GM18909 (cell line): ENCODE data around the gene NPBWR2.
"Not testable (repeated sequence)": the region's sequence is repeated elsewhere in the genome, so short reads cannot be mapped to it uniquely, and the experiment has no call there.

Experiments used
- ATAC-seq: cut with Tn5 transposase; IDR thresholded peaks from one replicate; pipeline ENCODE4 v1.9.1; 2021; ENCODE audit warnings: mild to moderate bottlenecking; ENCODE audit not compliant: unreplicated experiment, poor library complexity

NPBWR2 gene

DNA sequence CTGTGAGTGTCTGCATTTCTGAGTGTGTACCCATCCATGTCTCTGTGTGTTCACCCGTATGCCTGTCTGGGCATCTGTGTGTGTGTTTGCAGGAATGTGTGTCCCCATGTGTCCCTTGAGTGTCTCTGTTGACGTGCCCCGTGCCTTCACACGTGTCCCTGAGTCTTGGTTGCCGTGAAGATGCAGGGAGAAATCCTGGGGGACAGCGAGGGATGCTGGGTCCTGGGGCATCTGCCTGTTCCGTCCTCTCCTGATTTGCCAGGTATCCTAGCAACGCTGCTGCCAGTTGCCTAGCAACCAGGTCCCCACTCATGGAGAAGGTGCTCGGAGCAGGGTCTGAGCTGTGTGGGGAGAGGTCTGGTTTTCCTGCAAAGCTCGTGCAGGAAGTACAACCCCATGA lies 17.2 kb downstream of the NPBWR2 start:
- ATAC-seq: no peak

DNA sequence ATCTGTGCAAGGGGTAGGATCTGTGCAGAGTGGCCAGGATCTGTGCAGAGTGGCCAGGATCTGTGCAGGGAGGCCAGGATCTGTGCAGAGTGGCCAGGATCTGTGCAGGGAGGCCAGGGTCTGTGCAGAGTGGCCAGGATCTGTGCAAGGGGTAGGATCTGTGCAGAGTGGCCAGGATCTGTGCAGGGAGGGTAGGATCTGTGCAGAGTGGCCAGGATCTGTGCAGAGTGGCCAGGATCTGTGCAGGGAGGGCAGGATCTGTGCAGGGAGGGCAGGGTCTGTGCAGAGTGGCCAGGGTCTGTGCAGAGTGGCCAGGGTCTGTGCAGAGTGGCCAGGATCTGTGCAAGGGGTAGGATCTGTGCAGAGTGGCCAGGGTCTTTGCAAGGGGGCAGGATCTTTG lies 18.8 kb downstream of the NPBWR2 start:
- ATAC-seq: not testable (repeated sequence)

DNA sequence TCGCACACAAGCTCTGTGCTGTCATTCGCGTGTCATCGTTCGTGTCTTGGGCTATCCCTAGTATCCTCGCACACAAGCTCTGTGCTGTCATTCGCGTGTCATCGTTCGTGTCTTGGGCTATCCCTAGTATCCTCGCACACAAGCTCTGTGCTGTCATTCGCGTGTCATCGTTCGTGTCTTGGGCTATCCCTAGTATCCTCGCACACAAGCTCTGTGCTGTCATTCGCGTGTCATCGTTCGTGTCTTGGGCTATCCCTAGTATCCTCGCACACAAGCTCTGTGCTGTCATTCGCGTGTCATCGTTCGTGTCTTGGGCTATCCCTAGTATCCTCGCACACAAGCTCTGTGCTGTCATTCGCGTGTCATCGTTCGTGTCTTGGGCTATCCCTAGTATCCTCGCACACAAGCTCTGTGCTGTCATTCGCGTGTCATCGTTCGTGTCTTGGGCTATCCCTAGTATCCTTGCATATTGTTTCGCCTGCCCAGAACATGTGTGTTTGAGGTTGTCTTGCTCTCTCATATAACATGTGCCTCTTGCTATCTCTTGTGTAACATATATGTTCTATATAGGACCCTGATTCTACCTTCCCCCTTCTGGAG lies 20.0 kb downstream of the NPBWR2 start:
- ATAC-seq: not testable (repeated sequence)

DNA sequence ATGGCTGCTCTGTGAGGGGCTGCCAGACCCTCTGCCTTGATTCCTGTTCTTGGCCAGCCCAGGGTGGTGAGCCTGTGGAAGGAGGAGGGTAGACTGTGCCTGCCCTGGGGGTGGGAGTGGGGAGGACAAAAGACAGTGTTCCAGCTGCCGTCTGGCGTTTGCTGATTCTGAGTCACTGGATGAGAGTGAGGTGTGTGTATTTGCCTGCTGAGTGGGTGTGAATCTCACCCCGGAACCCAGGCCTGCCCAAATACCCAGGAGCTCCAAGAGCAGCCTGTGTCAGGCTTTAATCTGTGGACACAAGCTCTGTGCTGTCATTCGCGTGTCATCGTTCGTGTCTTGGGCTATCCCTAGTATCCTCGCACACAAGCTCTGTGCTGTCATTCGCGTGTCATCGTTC lies 20.6 kb downstream of the NPBWR2 start:
- ATAC-seq: no peak

DNA sequence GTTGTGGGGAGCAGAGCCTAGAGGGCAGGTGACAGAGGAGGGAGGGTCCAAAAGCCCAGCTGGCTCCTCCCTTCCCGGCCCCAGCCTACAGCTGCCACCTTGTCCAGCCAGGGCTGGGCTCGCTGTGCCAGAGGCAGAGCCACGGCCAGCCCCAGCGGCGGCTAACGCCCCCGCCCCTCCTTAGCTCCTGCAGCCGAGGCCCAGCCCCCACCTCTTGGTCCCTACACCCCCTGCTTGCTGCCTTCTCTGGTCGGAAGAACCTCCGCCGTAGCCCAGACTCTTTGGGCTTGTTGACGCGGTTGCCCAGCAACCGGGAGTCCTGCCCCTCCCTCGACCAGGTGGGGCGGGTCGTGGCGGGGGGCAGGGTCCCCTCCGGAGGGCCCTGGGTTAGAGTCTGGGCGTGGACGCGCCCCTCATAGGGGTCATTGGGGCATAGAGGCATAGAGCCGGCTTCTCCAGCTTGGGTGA lies 22.6 kb downstream of the NPBWR2 start:
- no peak for ATAC-seq

DNA sequence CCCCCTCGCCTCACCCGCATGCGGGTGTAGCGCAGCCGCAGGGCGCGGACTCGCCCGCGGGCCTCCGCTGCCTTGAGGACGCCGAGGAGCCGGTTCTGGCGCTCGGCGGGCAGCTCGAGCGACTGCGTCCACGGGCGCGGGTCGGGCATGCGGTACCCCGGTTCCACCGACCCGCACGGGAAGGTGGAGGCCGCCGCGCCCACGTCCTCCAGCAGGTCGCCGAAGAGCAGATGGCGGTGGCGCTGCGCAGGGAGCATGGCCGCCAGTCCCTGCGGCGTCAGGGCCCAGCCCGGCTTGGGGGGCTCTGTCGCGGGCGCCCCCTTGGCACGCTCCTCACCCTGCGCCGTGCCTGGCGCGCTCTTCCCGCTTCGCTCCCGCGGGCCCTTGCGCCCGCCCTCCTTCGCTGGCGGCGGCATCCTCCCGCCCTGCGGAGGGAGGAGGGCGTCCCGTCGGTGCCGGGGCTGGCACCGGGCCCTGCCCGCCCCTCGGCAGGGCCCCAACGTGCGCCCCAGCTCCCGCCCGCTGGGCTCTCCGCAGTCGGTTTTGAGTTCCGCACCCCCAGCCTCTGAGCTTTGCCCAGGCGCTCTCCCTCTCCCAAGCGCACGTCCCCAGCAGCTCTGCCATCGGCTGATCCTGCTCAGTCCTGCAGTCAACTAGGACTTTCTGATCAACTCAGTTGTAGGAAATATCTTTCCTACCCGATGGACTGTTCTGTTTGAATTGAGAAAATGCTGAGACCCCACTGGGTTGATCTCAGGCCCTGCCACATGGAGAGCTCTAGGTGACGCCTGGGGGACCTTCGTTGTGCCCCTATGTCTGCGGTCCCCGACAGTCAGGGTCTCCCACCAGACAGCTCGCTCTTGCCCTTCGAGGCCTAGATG lies 23.3 kb downstream of the NPBWR2 start, which contains the start of gene LKAAEAR1:
LKAAEAR1 (minus strand) TSS at position 595 of the 881 bp plus-strand sequence; CDS start at position 416, 179 bp downstream.
- ATAC-seq: no peak

DNA sequence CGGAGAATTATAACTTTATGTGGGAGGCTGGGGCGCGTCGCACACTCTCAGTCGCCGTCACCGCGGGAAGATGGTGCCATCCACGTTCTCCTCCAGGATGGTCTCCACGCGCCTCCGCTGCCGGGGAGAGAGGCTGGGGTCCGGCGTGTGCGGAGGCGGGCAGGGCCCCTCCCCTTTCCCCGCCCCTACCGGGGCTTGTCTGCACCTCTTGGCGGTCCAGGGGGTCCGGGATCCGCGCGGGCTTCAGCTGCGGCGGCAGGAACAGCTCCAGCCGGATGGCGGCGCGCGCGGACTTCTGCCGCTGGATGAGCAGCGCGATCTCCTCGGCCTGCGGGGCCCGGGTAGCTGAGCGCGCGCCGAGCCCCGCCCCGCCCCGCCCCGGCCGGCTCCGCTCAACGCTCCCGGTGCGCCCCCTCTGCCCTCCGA lies 24.0 kb downstream of the NPBWR2 start:
- ATAC-seq: peak; percentile 30

DNA sequence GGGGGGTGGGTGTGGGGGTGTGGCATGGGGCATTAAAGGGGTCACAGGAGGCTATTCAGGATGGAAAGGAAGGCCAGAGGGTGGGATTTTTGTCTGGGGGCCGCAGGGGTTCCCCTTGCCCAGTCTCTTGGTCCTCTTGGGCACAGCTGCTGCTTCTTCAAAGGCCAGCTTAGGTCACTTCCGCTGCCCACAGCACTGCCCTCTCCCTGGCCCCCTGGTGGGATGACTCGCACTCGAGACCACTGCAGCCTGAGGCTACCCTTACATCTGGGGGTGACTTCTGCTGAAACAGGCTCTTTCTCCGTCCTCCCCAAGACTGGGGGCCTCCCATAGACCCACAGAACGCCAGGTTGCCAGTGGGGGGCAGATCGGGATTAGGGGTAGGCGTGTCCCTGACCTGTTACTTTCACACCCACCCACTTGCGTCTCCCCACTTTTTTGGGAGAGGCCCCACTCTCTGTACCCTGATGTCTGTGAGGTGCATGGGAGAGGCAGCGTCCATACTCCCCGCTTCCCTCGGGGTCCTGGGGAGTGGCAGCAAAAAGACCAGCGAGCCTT lies 24.5 kb downstream of the NPBWR2 start:
- ATAC-seq: no peak

DNA sequence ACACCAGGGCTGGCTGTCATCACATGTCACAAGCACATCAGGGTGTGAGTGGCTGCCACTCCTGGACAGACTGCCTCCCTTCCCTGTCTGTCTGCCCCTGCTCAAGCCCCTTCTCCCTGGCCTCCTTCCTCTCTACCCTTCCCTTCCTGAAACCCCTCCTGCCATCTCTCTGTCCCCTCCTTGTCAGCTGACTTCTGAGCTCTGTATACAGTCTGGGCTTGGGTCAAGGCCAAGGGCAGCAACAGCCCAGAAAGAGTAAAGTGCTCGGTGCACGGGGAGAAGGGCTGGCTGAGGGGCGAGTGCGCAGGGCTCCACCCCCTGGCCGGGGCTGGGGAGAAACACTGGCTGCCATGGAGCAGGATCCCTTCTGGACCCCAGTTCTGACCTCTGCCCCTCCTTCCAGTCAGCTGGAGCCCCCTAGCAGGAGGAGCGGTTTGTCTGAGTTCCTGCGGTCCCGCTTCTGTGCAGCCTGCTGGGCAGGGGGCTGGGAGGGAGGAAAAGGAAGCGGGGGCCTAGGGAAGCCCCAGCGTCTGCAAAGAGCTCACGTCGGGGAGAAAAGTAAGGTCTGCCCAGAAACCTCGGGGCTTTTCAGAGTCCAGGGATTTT lies 25.1 kb downstream of the NPBWR2 start:
- no peak for ATAC-seq

DNA sequence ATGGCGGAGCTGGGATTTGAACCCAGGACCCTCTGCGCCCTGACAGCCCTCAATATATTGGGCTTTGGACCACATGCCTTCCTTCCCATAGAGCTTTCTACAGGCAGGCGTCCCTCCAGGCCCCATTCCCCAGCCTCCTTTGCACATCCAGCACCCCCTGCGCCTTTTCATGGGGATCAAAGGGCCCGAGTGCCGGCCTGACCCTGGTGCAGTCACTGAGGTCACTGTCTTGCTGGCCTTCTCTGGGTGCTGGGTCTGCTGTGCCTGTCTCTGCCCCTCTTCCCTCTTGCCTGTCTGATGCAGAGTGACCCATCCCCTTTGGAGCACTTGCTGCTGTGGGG lies 25.8 kb downstream of the NPBWR2 start:
- ATAC-seq: no peak

DNA sequence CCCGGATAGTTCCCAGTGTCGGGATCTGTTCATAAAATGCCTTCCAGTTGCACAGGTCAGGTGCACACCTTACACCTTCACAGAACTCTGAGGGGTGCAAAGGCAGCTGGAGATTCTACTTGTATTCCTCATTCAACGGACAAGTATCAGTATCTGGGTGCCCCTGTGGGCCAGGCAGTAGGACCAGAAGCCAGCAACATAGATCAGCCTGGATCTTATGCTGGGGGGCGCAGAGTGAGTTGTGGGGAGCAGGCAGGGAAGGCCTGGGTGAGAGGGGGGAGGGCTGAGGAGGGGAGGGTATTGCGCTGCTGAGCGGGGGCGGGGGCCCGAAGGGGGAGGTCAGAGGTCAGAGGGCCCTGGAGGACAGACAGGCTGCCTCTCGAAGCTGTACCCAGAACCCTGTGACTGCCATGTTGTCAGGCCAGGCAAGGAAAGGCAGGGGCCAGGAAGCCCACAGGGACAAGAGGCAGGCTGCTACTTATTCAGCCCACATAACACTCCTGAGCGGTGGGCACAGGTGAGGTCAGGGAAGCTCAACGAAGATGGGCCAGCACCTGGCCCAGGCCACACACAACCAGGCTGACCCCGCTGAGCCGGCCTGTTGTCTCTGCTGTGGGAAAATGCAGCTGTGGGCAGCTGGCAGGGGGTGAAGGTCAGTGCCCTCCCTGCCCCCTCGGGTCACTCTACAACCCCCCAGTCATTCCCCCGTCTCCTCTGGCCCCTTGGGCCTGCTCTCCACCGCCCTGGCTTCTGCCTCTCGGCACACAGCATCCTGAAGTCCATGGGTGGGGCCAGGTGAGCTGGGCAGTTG lies 26.3 kb downstream of the NPBWR2 start:
- no peak for ATAC-seq

DNA sequence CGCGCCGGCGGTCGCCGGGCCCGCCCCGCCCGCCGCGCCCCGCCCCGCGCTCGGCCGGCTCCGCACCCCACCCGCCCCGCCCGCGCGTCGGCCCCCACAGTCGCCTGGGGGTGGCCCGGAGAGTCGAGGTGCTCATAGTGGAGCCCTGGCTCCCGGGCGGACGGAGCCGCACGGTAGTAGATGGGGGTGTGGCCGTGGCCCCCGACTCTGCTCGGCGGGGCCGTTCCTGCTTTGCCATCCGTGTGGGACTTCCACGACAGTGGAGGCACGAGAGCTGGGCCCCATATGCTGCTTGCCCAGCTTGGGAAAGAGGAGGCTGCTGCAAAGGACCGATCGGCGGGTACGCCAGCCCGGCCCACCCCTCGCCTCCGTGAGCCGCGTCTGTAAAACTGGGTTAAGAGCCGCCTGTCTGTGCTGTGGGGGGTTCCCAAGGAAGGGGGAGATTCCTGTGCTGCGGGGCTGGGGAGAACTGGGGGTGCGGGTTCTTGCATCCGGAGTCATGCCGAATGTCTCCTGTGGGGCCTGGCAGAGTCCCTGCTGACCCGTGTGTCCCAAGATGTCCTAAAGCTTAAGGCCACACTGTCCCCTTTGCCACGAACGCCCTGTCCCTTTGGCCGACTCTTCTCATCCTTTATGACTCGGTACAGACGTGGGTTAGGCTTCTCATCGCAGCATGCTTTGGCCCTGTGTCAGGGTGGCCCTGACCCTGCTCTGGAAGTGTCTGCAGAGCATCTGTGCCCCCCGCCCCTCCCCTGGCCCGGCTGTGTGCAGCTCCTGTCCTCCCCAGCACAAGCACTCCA lies 27.2 kb downstream of the NPBWR2 start, which contains the start of gene OPRL1:
OPRL1 (plus strand) TSS at position 70 of the 800 bp plus-strand sequence. CDS start 12,639 bp downstream, outside the sequence.
- no peak for ATAC-seq

DNA sequence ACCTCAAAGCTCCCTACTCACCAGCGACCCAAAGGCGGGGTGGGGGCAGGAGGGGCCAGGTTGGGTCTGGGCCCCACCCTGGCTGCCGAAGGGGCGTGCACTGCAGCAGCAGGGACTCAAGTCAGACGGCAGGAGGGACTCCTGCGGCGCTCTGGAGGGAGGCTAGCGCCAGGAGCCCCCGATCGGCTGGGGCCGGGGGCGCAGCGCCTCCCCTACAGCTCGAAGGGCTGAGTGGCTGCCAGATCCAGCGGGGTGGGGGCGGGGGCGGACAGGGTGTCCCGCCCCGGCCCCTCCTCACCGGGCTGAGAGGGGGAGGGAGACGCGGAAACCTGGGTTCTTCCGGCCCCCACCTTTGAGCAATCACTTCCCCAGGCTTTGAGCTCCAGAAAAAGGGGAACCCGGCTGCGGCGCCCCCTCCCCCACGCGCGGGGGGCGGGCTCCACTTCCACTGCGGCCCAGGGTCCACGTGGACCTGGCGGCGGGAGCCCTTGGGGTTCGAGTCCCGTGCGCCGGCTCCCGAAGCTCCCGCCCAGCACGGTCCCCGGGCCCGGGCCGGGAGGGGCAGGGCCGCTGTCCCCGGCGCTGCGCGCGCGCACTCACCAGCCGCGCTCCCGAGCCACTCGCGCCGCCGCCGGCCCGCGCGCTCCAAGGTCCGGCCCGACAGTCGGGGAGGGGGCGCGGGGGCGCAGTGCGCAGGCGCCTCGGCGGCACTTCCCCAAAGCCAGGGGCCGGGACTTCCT lies 27.9 kb downstream of the NPBWR2 start, which contains the start of gene RGS19:
RGS19 (minus strand) TSS at position 246 of the 740 bp plus-strand sequence. CDS start 2,632 bp downstream, outside the sequence.
- ATAC-seq: peak; percentile 33

DNA sequence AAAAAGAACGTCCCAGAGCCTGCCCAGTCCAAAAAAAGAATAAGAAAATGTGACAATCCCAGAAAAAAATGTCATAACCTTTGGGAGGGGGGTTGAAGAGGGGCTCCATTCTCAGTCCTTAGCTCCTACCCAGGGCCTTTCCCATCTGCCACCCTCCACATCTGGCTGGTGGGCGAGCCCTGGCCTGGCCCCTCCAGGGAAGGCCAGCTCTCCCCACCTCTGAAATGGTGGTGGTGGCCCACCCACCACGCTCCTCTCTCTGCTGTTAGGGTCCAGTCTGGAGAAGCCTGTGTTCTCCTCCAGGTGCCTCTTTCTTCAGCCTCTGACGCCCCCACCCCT lies 28.5 kb downstream of the NPBWR2 start:
- ATAC-seq: no peak

DNA sequence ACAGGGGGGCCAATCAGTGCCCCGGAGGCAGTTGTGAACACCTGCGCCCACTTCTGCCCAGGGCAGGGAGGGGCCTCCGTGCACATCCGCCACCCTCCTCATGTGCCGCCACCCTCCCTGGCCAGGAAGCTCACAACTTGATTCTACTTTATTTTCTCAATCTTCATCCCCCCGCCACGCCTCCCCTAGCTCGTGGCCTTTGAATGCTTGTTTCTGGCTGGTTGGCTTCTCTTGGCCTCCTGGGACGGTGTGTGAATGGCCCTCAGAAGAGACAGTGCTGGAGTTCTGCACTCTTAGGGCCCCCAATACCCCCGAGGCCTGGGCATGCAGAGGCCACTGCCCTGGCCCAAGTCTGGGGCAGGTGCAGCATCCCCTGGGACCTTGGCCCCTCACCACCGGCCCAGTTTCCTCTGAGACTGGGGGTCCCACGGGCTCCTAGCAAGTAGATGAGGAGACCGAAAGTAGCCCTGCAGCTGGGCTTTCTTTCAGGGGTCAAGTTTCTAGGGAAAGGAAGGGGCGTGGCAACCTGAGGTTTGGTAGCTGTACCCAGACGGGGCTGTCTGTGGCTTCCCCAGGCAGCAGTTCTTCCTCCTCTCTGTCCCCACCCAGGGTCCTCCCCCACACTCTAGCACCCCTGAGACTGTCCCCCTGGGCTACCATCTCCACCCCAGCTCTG lies 29.4 kb downstream of the NPBWR2 start:
- ATAC-seq: peak; percentile 29

DNA sequence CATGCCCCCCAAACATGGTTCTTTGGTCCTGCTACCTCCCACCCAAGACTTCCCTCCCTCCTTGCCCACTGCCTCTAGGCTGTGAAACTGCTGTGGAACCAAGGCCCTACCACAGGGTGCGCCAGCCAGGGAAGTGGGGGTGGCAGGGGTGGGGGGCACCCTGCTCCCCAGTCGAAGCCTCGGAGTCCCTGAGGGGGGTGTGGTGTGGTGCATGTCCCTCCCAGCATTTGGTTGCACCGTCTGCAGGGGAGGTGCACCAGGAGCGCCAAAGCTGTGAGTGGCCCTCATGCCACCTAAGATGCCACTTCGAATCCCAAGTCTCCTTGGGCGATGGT lies 29.9 kb downstream of the NPBWR2 start:
- ATAC-seq: peak; percentile 10

DNA sequence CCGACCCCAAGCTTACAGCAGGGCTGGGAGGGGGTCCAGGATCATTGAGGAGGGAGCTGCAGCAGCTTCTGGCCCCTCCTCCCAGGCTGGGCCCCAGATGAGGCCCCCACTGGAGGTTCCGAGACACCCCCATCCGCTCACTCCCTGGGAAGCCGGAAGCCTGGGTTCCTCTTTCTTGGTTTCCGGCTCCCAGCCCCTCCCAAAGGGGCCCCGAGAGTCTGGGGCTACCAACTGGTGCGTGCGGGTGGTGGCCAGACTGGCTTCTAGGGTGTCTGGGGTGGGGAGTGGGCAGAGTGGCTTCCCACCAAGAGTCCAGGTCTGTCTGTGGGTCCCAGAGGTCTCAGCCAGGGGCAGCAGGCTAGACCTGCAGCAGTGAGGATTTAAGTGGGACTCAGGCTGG lies 30.3 kb downstream of the NPBWR2 start:
- ATAC-seq: no peak
